HepG2 (cell line): Measurements from ENCODE around the gene GRAMD1A. TPM values are rescaled to one million over a fixed set of nuclear protein-coding genes. Genes with fewer than 3 reads are reported as not detected.

Source experiments
- ARID5B ChIP-seq: IDR thresholded peaks from 2 replicates; pipeline ENCODE4 v1.4.0; 2020; ENCODE audit warnings: mild to moderate bottlenecking, missing genetic modification reagents
- DPF2 ChIP-seq: sonication (generic); formaldehyde crosslinking; IDR thresholded peaks from 2 replicates; pipeline ENCODE4 v1.4.0; 2020; ENCODE audit warnings: mild to moderate bottlenecking, low read depth, missing genetic modification reagents, borderline replicate concordance
- EP300 ChIP-seq, 3 experiments: sonication (generic) in 1 of 3; formaldehyde crosslinking in 1 of 3; IDR thresholded peaks; 2 replicates each; pipeline versions ENCODE4 v1.5.1 to v1.6.1; 2011 to 2020; ENCODE audit warnings: low read depth in 2 of 3, low read length in 2 of 3, borderline replicate concordance in 1 of 3, improper control_type of control experiment in 1 of 3, mild to moderate bottlenecking in 1 of 3, missing genetic modification reagents in 1 of 3, moderate library complexity in 1 of 3
- ERF ChIP-seq: IDR thresholded peaks from 2 replicates; pipeline ENCODE4 v1.6.1; 2018; ENCODE audit warnings: missing biosample characterization, missing genetic modification reagents
- HDAC1 ChIP-seq: sonication (generic); formaldehyde crosslinking; IDR thresholded peaks from 2 replicates; pipeline ENCODE4 v1.5.1; 2020; ENCODE audit warnings: mild to moderate bottlenecking, missing genetic modification reagents
- HNF4A ChIP-seq: sonication (generic); formaldehyde crosslinking; IDR thresholded peaks from 2 replicates; pipeline ENCODE4 v1.4.0; 2020; ENCODE audit warnings: missing genetic modification reagents
- HNF4G ChIP-seq, 2 experiments: sonication (generic) in 1 of 2; formaldehyde crosslinking in 1 of 2; IDR thresholded peaks; 2 replicates each; pipeline versions ENCODE4 v1.4.0 to v1.6.1; 2011 to 2020; ENCODE audit warnings: borderline replicate concordance in 2 of 2, low read depth in 2 of 2, mild to moderate bottlenecking in 2 of 2, low read length in 1 of 2, missing genetic modification reagents in 1 of 2, moderate library complexity in 1 of 2
- PRMT3 ChIP-seq: sonication (generic); formaldehyde crosslinking; IDR thresholded peaks from 2 replicates; pipeline ENCODE4 v1.8.1; 2022; ENCODE audit warnings: low read depth, mild to moderate bottlenecking, moderate library complexity, missing genetic modification reagents, borderline replicate concordance
- SRSF4 ChIP-seq: fragments of 200-400 bp; formaldehyde crosslinking; IDR thresholded peaks from one replicate; pipeline ENCODE4 v1.6.1; 2018; ENCODE audit warnings: mild to moderate bottlenecking, low read depth, low read length, moderate library complexity; ENCODE audit not compliant: poor library complexity, severe bottlenecking
- STAG1 ChIP-seq: sonication (generic); formaldehyde crosslinking; IDR thresholded peaks from 2 replicates; pipeline ENCODE4 v1.4.0; 2020; ENCODE audit warnings: missing genetic modification reagents
- TEAD3 ChIP-seq: optimal IDR thresholded peaks from 2 replicates; pipeline ENCODE3; 2016; ENCODE audit warnings: borderline replicate concordance
- ZNF580 ChIP-seq: IDR thresholded peaks from 2 replicates; pipeline ENCODE4 v1.6.1; 2016; ENCODE audit warnings: low read depth, borderline replicate concordance
- ZNF646 ChIP-seq: sonication (generic); formaldehyde crosslinking; IDR thresholded peaks from 2 replicates; pipeline ENCODE4 v1.9.0; 2021; ENCODE audit warnings: mild to moderate bottlenecking, missing genetic modification reagents
- ZNF724P ChIP-seq: sonication (generic); formaldehyde crosslinking; IDR thresholded peaks from 2 replicates; pipeline ENCODE4 v1.8.0; 2022; ENCODE audit warnings: missing genetic modification reagents, borderline replicate concordance
- polyA plus RNA-seq, 8 experiments: library from polyadenylated mRNA; depleted of rRNA in 3 of 8; stranded (reverse) in 7 of 8; unstranded in 1 of 8; fragments of >200 nt; fragmentation: Illumina TruSeq in 4 of 8; extraction: Trizol in 4 of 8; gene quantifications; 2 replicates each; pipeline versions ENCODE4 v1.2.1 to v1.2.3, GENCODE V29; 2011 to 2016; ENCODE audit warnings: low read depth in 4 of 8, missing spikeins in 1 of 8, mixed read lengths in 1 of 8; ENCODE audit not compliant: insufficient read depth in 1 of 8
- total RNA-seq, 5 experiments: library from RNA; depleted of rRNA; stranded (reverse); fragments of >200 nt; fragmentation: Illumina TruSeq; extraction: Trizol; gene quantifications; 2 replicates each; pipeline ENCODE4 v1.2.3, GENCODE V29; 2016; ENCODE audit warnings: low read depth in 1 of 5

GRAMD1A gene
- total and polyA plus RNA-seq, 2 of the 13 experiments (the other 11 are each of a cell fraction or from before 2014, with no cell fraction given), result 14.7 to 181 TPM

GRCh38 chr19:35042954-35043604 is 43.0 kb downstream of the GRAMD1A start (continued):
- no peak for TF ChIP-seq ZNF646
- peak; percentile 67 for TF ChIP-seq HNF4A
- TF ChIP-seq HDAC1, result peak; percentile 5; the same call in 1 of the 2 replicates
- TF ChIP-seq TEAD3 (CRISPR knock-in tag), result peak; percentile 33
- 0 out of 2 replicates have a peak, but pooled peaks have one; percentile 1 for TF ChIP-seq STAG1 (CRISPR knock-in tag)
- TF ChIP-seq ZNF724P (CRISPR knock-in tag), result 0 out of 2 replicates have a peak, but pooled peaks have one; percentile 51
- TF ChIP-seq EP300 (IDR thresholded peaks at IDR 0.05; ENCODE audit: low read depth in 2 of 2, low read length in 2 of 2), result 0 out of 4 replicates have a peak, but pooled peaks of 1 of the 2 experiments have one; percentile 0
- TF ChIP-seq EP300 (CRISPR knock-in tag; IDR thresholded peaks at IDR 0.05; ENCODE audit: borderline replicate concordance), result no peak
- no peak for TF ChIP-seq PRMT3 (CRISPR knock-in tag)
- 0 out of 2 replicates have a peak, but pooled peaks have one; percentile 18 for TF ChIP-seq ARID5B (CRISPR knock-in tag)
- TF ChIP-seq HNF4G (IDR thresholded peaks at IDR 0.05; ENCODE audit: borderline replicate concordance, low read depth, low read length), result peak; percentile 47; the same call in 1 of the 2 replicates
- no peak; the same call in 1 of the 2 replicates for TF ChIP-seq HNF4G (CRISPR knock-in tag; IDR thresholded peaks at IDR 0.05; ENCODE audit: borderline replicate concordance, low read depth)
- TF ChIP-seq DPF2, result peak; percentile 30; the same call in 1 of the 2 replicates
- TF ChIP-seq ERF (CRISPR knock-in tag), result no peak
- 0 out of 2 replicates have a peak, but pooled peaks have one; percentile 26 for TF ChIP-seq ZNF580 (CRISPR knock-in tag)
- TF ChIP-seq SRSF4, result no peak
